HEK293T (cell line): Measurements from ENCODE around the gene NLRP1.

Experiments
- ARNT ChIP-seq: fragments of 450-650 bp; IDR thresholded peaks from 2 replicates; pipeline ENCODE4 v1.6.1; 2017; ENCODE audit warnings: mild to moderate bottlenecking
- CTBP1 ChIP-seq: fragments of 450-650 bp; IDR thresholded peaks from 2 replicates; pipeline ENCODE4 v1.6.1; 2016; ENCODE audit warnings: borderline replicate concordance
- ELF4 ChIP-seq: fragments of 450-650 bp; IDR thresholded peaks from 2 replicates; pipeline ENCODE4 v1.6.1; 2017; ENCODE audit warnings: antibody characterized with exemption
- FOXK2 ChIP-seq: fragments of 450-650 bp; IDR thresholded peaks from 2 replicates; pipeline ENCODE4 v1.6.1; 2016; ENCODE audit warnings: mild to moderate bottlenecking
- FOXM1 ChIP-seq: fragments of 450-650 bp; IDR thresholded peaks from 2 replicates; pipeline ENCODE4 v1.6.1; 2017; ENCODE audit warnings: mild to moderate bottlenecking, borderline replicate concordance
- HDGF ChIP-seq: fragments of 450-650 bp; IDR thresholded peaks from 2 replicates; pipeline ENCODE4 v1.6.1; 2017; ENCODE audit warnings: antibody characterized with exemption, borderline replicate concordance
- L3MBTL2 ChIP-seq: fragments of 450-650 bp; conservative IDR thresholded peaks from 2 replicates; pipeline ENCODE4 v1.6.1; 2016; ENCODE audit warnings: mild to moderate bottlenecking
- LEF1 ChIP-seq: fragments of 450-650 bp; IDR thresholded peaks from 2 replicates; pipeline ENCODE4 v1.6.1; 2017; ENCODE audit warnings: mild to moderate bottlenecking, borderline replicate concordance
- NFRKB ChIP-seq: fragments of 450-650 bp; IDR thresholded peaks from 2 replicates; pipeline ENCODE4 v1.6.1; 2016; ENCODE audit warnings: mild to moderate bottlenecking, moderate library complexity
- PKNOX1 ChIP-seq: fragments of 450-650 bp; IDR thresholded peaks from 2 replicates; pipeline ENCODE4 v1.6.1; 2016
- SP1 ChIP-seq: fragments of 450-650 bp; IDR thresholded peaks from 2 replicates; pipeline ENCODE4 v1.6.1; 2017
- SUZ12 ChIP-seq: fragments of 450-650 bp; IDR thresholded peaks from 2 replicates; pipeline ENCODE4 v1.6.1; 2016; ENCODE audit warnings: mild to moderate bottlenecking
- TARDBP ChIP-seq: fragments of 450-650 bp; IDR thresholded peaks from 2 replicates; pipeline ENCODE4 v1.6.1; 2016
- ZNF384 ChIP-seq: fragments of 450-650 bp; IDR thresholded peaks from 2 replicates; pipeline ENCODE4 v1.6.1; 2016

- TF ChIP-seq FOXM1 = no peak
- no peak for TF ChIP-seq L3MBTL2
- no peak for TF ChIP-seq ELF4
- no peak for TF ChIP-seq ZNF384
- TF ChIP-seq CTBP1 = no peak
- TF ChIP-seq SUZ12 = no peak
- TF ChIP-seq HDGF = no peak
- TF ChIP-seq PKNOX1 = no peak
- no peak for TF ChIP-seq FOXK2
- no peak for TF ChIP-seq SP1
- TF ChIP-seq LEF1 = no peak
- TF ChIP-seq TARDBP = no peak
- TF ChIP-seq NFRKB = no peak
- TF ChIP-seq ARNT = no peak
Observed at GRCh38 chr17:5595831-5596230, 11.5 kb upstream of the NLRP1 start.
